HG02981 (cell line): ENCODE data around the gene PSORS1C2.
"Not testable (repeated sequence)": the region's sequence is repeated elsewhere in the genome, so short reads cannot be mapped to it uniquely, and the experiment has no call there.

Experiments
- ATAC-seq: cut with Tn5 transposase; IDR thresholded peaks from one replicate; pipeline ENCODE4 v1.9.1; 2021; ENCODE audit warnings: mild to moderate bottlenecking, moderate library complexity; ENCODE audit not compliant: unreplicated experiment

The PSORS1C2 gene

DNA sequence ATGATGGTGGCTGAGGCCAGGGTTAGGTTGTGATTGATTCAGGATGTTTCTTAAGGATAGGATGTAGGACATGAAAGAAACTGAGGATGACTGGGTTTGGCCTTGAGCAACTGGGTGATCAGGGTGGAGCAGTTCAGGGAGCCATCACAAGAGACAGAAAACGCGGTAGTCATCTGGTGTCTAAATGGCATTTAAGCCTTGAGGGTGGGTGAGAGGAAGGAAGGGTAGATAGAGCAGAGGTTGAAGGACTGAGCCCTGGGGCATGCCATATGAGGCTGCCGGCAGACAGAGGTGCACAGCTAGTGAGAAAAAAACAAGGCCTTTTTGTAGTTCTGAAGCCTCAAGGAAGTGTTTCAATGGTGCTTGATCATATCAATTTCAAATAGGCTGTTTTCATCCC, 29.7 kb upstream of the PSORS1C2 start:
- ATAC-seq, result no peak

DNA sequence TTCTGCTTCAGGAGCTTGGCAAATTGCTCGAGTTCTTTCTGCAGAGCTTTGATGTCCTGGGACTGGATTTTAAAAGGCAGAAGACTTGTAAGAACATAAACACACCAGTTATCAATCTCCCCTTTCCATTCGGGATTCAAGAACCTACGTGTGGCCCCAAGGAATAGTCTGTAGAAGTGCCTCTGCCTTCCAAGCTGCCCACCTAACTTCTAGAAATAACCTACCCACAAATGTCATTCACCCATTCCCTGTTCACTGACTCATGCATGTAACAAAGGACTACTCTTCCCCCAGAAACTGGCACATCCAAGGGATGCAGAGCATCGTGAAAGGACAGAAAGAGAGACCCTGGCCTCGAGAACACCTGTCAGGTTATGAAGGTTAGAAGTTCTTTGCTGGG, 27.1 kb upstream of the PSORS1C2 start:
- no peak for ATAC-seq

DNA sequence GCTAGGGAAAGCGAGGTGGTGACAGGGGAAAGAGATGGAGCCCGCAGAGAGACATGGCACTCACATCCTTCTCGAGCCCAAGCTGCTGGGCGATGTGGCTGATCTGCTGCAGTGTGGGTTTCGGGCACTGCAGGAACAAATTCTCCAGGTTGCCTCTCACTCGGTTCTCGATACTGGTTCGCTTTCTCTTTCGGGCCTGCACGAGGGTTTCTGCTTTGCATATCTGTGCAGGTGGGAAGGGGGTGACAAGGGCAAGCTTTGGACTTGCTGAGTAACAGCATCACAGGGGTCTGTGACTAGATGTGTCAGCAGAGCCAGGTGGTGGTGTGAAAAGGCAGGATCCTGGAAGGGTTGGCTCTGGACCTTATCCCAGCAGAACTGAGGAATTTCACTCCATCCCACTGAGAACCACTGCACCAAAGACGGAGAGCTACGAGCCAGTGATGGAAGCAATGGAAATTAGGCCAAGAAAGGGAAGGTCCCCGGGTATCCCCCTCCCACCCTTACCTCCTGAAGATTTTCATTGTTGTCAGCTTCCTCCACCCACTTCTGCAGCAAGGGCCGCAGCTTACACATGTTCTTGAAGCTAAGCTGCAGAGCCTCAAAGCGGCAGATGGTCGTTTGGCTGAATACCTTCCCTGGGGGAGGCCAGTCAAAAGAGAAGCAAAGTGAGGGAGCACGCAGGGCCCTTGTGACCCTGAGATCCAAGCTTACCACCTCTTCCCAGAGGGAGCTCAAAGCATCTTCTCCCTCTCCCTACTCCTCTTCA, 26.4 kb upstream of the PSORS1C2 start:
- not testable (repeated sequence) for ATAC-seq

DNA sequence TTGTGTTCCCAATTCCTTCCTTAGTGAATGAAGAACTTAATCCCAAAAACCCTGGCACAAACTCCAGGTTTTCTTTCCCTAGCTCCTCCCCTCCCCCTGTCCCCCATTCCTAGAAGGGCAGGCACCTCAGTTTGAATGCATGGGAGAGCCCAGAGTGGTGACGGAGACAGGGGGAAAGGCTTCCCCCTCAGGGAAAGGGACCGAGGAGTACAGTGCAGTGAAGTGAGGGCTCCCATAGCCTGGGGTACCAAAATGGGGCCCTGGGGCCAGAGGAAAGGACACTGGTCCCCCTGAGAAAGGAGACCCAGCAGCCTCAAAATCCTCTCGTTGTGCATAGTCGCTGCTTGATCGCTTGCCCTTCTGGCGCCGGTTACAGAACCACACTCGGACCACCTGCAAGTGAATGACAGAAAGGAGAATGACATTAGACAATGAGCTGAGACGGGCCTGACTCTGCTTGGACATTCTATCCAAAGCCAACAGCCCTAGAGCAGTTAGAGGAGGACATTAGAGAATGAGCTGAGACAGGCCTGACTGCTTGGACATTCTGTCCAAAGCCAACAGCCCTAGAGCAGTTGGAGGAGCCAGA, 25.7 kb upstream of the PSORS1C2 start:
- not testable (repeated sequence) for ATAC-seq

DNA sequence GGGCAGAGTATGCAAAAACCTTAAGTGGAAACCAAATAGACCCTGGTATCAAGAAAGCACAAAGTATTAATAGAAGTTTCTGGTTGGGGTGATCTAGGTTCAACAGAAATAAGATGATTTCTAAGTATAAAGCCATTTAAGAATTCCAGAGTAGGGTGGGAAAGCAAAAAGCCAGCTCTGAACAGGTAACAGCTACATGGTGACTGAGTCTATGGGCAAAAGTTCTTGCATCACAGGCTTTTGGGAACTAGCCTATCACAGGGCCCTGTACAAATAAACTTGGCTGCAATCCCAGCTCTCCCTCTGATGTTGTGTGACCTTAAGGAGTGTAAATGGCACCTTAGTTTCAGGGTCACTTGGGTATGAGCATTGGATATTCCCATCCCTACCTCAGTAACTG, 25.1 kb upstream of the PSORS1C2 start:
- no peak for ATAC-seq

DNA sequence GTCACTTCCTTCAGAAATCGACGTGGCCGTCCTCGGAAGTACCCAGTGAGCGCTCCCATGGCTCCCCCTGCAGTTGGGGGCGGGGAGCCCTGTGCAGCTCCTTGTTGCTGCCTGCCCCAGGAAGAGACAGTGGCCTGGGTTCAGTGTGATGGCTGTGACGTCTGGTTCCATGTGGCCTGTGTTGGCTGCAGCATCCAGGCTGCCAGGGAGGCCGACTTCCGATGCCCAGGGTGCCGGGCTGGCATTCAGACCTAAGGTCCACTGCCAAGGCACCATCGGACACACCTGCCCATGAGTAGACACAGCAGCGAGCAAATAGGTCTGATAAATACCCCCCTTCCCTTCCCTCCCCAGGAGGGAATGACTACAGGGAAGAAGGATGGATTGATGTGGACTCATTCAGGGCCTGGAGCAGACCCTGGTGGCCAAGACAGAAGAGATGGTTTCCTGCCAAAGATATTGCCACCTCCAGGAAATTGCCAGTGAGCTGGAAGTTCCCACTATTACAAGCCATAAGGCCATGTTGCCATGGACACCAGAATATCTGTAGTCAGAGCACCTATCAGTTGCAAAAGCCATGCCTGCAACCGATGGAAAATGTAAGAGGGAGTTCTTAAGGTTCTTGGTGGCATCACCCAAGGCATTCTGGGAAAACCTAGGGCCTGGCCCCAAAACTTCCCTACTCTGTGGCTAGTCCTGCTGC, 23.7 kb upstream of the PSORS1C2 start:
- ATAC-seq, result no peak

DNA sequence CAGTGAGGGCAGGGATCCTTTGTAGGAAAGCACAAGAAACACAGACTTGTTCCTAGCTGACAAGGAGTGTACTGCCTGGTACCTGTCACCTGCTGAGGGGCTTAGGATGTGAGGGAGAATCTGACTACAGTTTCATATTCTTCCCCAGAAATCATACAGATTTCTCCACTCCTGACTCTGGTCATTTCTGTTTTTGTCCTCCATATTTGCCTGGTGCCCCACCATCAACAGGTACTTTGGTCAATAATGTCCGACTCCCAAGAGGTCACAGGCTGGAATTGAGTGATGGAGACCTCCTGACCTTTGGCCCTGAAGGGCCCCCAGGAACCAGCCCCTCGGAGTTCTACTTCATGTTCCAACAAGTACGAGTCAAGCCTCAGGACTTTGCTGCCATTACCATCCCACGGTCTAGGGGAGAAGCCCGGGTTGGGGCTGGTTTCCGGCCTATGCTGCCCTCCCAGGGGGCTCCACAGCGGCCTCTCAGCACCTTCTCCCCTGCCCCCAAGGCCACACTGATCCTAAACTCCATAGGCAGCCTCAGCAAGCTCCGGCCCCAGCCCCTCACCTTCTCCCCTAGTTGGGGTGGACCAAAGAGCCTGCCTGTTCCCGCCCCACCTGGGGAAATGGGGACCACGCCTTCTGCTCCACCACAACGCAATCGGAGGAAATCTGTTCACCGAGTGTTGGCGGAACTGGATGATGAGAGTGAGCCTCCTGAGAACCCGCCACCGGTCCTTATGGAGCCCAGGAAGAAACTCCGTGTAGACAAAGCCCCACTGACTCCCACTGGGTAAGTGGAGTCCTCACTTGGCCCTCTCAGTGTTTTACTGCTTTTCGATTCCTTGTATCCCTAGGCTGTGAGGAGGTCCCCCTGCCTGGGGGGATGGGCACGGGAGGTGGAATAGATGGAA, 22.6 kb upstream of the PSORS1C2 start:
- ATAC-seq, result no peak

DNA sequence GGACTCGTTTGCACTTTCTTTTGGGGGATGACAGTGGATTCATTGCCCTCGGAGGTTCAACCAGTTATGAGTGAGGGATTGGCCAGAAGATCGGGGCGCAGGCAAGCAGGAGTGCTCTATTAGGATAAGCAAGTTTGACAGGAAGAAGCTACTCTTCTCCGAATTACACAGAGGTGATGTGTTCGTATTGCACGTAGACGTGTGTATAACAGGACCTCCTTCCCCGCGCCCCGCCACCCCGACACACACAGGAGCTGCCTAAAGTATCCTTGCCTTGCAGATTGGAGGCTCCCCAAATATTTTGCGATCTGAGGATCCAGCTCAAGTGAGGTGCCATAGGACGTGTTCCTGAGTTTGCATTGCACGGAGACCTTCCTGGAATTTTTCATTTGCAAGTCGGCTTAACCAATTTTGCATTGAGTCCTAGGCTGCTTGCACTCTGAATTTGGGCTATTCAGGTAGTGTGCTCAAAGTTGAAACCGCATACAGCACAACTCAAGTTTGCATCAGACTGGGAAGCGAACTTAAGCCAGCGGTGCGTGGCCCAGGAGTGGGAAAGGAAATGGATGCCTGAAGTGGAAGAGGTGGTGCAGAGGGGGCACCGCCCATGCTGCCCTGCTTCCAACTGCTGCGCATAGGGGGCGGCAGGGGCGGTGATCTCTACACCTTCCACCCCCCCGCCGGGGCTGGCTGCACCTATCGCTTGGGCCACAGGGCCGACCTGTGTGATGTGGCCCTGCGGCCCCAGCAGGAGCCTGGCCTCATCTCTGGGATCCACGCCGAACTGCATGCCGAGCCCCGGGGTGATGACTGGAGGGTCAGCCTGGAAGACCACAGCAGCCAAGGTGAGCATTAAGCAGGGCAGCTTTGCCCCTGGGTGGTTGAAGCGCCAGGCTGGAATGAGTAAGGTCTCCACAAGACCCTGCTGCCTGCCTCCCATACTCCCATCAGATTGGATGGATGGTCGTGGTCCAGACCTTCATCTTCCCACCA, 20.3 kb upstream of the PSORS1C2 start:
- ATAC-seq, result no peak

DNA sequence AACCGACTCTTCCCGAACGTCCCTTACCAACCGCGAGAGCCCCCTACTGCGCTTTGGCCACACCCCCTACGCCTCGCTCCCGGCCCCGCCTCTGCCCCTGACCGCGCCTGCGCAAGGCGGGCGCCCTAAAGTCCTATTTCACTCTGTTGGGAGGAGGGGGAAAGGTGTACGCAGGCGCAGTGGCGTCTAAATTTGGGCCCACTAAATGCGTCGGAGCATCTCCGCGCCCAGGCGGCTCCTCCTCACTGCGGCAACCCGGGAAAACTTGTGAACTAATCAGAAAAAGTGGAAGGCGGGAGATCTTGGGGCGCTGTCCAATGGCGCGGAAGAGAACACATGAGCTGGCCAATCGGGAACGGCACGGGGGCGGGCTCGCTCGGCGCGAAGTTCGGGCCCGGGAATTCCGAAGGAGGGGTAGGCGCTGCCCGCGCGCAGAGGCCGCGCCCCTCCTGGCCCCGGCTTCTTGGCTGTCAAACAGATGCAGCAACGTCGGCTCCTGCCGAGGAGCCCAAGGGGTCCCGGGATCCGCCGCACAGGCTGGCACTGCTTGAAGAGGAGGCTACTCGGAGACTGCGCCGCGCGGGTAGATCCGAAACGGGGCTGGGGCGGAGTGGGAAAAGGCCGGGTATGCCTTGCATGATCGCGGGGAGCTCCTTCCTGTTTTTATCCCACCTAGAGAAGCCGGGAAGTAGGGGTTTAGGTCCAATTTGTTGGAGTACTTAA, 19.4 kb upstream of the PSORS1C2 start, which contains the start of gene TCF19:
TSS of gene TCF19 (plus strand) at position 450 of the 723 bp plus-strand sequence. CDS start 881 bp downstream, outside the sequence.
- peak; percentile 87 for ATAC-seq

DNA sequence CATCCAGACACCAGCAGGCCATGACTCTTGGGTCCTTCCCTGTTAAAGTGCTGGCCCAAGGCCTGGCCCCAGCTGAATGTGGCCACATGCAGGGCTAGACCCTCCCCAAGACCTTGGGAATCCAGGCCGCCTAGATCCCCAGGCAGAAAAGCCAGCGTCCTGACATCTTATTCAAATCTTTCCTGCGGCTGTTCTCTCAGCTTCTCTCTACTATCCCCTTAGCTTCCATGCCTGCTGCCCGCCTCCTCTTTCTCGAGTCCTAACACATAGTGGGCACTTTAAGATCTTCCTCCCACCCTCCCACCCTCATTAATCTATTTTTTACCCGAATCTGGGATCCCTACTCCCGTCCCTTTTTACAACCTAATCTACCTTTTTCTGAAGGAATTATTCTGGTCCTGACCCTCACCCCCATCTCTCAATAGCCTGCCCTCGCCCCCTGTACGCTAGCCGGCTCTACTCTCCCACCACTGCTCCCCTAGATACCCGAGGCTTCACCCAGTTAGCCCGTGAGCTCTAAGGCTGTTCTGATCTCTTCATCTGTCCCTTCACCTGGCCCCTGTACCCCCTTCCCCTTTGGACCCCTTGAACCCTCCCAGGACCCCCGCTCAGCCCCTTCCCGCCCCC, 18.8 kb upstream of the PSORS1C2 start, which contains the start of gene CCHCR1:
TSS of gene CCHCR1 (minus strand) at position 290 of the 627 bp plus-strand sequence. CDS start at position 88, 202 bp downstream.
- ATAC-seq, result no peak

DNA sequence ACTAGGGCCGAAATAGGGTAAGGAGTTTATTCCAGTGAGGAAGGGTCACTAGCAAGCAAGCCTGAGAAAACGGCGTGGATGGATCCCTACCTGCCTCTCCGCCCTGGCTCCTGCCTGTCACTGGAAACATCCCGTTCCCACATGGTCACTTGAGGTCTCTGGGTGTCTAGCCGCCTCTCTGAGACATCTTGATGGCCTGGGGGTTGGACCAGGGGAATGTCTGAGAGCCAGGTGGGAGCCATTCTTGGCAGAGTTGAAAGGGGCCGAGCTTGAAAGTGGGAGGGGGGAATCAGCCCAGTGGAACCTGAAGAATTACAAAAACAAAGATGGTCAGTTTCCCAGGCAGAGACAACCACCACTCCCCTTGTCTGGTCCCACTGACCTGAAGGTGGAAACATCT, 17.8 kb upstream of the PSORS1C2 start:
- ATAC-seq, result no peak

DNA sequence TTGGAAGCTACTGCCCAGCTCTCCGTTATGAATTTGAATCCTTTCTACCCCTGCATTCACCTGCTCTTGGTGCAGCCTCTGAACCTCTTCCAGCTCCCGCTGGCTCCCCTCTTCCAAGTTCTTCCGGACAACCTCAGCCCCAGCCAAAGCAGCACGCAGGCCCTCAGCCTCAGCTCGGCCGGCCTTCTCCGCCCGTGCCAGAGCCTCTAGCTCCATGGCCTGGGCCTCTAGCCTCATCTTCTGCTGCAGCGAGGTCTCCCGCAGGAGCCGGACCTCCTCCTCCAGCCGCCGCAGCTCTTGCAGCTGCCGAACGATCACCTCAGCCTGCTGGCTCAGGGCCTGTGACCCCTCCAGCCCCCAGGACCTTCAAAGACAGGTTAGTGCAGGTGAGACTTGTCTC, 15.6 kb upstream of the PSORS1C2 start:
- no peak for ATAC-seq

DNA sequence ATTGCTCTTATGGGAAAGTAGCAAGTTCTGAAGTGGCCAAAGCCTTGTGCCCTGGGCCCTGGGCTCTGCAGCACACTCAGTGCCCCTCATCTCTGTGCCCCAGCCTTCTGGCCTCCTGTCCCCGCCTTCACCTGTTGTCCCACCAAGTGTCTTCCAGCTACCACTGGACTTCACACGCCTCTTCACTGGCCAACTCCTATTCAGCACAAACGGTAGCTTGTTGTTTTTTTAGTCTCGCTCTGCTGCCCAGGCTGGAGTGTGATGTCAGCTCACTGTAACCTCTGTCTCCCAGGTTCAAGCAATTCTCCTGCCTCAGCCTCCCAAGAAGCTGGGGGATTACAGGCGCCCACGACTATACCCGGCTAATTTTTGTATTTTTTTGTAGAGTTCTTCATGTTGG, 13.9 kb upstream of the PSORS1C2 start:
- no peak for ATAC-seq

DNA sequence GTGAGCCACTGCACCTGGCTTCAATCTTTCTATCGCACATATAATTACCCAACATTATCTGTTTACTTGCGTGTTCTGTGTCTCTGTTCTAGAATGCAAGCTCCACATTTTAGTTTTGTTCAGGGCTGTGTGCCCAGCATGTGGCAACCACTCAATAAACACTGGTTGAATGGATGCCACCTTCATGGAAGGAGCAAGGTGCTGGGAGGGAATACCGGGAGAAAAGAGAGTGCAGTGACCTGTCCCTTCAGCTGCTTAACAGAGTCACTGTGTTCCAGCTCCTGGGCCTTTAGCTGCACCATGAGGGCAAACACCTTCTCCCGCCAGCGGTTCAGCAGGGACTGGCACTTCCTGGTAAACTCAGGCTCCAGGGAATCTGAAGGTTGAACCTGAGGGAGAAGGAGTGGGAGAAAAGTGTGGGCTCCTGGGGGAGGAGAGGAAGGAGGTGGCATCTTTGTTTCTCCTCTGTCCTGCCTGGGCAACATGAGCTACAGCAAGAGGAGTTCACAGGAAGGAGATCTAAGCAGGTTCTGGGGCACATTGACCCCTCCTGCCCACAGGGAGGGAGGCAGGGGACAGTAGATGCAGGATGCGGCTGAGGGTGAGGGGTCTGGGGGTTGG, 11.1 kb upstream of the PSORS1C2 start:
- no peak for ATAC-seq

DNA sequence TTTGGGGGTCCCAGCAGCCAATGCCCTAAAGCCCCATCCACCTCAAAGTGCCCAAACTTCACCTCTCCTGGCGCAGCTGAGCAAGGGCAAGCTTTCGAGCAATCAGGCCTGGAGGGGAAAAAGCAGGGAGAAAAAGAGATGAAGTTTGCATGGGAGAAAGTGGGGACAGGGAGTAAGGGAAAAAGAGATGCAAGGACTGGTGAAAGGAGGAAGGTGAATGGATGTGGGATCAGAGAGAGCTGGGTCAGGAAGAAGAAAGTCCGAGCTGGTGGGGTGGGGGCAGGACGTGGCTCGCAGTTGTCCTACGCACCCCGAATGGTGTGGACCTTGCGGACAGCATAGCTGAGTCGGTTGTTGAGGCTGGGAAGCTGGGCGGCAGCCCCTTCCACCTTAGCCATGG, 6.5 kb upstream of the PSORS1C2 start:
- ATAC-seq, result no peak

DNA sequence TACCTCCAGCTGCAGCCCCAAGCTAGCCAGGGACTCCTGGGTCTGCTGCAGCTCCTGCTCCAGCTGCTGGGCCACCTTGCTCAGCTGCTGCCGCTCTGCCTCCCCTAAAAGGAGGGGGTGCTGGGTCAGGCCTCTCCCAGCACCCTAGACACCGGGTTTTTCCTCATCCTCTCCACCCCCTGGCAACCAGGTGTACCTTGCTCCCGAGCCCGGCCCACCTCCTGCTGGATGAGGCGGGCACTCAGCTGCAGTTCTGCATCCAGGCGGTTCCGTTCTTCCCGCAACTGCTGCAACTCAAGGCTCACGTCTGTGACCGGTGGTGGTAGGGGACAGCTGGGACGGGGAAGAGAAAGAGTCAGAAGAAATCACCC, 6.1 kb upstream of the PSORS1C2 start:
- ATAC-seq, result no peak

DNA sequence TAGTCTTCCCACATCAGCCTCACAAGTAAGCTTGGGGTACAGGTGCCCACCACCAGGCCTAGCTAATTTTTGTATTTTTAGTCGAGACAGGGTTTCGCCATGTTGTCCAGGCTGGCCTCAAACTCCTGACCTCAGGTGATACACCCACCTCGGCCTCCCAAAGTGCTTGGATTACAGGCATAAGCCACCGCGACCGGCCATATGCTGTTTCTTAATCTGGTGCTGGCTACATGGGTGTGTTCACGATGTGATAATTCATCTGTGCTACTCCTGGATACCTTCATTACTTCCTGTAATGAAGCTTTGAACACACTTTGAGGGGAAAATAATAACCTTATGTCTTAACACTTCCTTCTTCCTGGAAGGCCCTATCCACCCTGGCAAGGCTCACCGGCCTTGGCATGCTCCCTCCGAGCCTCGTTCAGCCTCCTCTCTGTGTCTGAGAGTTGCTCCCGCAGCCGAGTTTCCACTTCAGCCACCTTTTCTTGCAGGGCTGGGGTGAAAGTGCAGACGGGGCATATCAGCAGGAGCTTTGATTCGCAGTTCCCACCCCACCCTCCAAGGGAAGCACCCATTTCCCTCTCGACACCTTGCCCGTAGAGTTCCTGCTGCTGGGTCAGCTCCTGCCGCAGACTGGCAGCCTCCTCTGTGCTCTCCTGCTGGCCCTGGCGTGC, 5.6 kb upstream of the PSORS1C2 start:
- ATAC-seq, result no peak

DNA sequence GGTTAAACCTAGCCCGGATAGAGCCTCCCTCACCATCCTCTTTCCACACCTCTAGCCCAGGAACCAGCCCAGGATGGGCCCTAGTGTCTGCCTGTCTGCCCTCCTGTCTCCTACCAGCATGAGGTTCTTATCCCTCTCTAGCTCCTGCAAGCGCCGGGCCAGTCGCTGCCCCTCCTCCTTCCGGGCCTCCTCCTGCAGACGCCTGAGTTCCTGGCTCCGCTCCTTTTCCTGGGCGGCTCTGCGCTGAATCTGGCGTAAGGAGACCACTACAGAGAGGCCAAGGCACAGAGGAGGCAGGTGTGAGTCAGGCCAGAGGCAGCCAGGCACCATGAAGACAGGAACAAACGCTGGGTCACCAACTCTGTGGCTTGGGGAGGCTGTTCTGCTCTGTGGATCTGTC, 4.3 kb upstream of the PSORS1C2 start:
- no peak for ATAC-seq
